Measurements from ENCODE around the gene RHOF. TPM values are rescaled to one million over a fixed set of nuclear protein-coding genes. Genes with fewer than 3 reads are reported as not detected.

RHOF gene
- total and polyA plus RNA-seq, 2 of the 13 experiments (the other 11 are each of a cell fraction or from before 2014, with no cell fraction given), result 14.6 to 32.2 TPM

DNA sequence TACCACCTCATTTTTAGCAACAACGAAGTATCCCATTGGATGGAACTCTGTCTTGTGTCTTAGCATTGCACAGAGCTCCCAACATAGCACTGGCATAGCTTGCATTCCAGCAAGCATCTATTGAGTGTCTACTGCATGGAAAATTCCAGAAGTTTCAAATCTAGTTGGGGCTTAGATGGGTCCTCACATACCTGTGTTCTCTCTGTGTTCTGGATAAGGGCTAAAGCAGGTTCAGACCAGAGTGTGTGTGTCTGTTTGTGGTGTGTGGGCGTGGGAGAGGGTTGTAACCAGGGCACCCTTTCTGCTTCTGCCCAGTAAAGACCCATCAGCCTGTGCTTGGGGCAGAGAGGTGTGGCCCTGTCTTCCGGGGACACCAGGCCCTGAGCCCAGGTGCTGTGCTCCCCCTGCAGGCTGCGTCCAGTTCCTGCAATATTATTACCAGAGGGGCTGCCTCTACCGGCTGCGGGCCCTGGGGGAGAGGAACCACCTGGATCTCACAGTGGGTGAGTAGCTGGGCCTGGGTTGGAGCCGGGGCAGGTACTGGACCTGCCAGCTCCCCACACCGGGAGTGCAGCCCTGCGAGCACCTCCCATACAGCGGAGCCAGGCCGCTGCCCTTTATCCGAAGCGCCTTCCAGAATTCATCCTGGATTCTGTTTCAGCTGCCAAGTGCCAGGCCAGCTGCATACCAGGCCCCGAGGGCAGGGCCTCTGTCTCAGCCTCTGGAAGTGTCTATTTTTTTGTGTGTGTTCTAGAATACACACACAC, 20.3 kb downstream of the RHOF start (continued):
- no peak for TF ChIP-seq KMT2B (CRISPR knock-in tag; IDR thresholded peaks at IDR 0.05)
- TF ChIP-seq ZNF260 (CRISPR knock-in tag; IDR thresholded peaks at IDR 0.05; ENCODE audit: borderline replicate concordance, low read depth), result no peak
- TF ChIP-seq KLF13 (CRISPR knock-in tag; IDR thresholded peaks at IDR 0.05), result no peak
- TF ChIP-seq FOXC1 (CRISPR knock-in tag; IDR thresholded peaks at IDR 0.05; ENCODE audit: borderline replicate concordance), result no peak
- TF ChIP-seq MTF1 (CRISPR knock-in tag; IDR thresholded peaks at IDR 0.05), result no peak
- peak; percentile 98 for TF ChIP-seq STAG1 (CRISPR knock-in tag; IDR thresholded peaks at IDR 0.05)
- peak; percentile 32; the same call in 1 of the 2 replicates for TF ChIP-seq FOSL2 (CRISPR knock-in tag; IDR thresholded peaks at IDR 0.05)
- TF ChIP-seq, protein P1, sequence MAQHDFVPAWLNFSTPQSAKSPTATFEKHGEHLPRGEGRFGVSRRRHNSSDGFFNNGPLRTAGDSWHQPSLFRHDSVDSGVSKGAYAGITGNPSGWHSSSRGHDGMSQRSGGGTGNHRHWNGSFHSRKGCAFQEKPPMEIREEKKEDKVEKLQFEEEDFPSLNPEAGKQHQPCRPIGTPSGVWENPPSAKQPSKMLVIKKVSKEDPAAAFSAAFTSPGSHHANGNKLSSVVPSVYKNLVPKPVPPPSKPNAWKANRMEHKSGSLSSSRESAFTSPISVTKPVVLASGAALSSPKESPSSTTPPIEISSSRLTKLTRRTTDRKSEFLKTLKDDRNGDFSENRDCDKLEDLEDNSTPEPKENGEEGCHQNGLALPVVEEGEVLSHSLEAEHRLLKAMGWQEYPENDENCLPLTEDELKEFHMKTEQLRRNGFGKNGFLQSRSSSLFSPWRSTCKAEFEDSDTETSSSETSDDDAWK (CRISPR knock-in tag; IDR thresholded peaks at IDR 0.05), result no peak
- no peak for TF ChIP-seq KDM4B (CRISPR knock-in tag; IDR thresholded peaks at IDR 0.05)
- TF ChIP-seq, protein P2, sequence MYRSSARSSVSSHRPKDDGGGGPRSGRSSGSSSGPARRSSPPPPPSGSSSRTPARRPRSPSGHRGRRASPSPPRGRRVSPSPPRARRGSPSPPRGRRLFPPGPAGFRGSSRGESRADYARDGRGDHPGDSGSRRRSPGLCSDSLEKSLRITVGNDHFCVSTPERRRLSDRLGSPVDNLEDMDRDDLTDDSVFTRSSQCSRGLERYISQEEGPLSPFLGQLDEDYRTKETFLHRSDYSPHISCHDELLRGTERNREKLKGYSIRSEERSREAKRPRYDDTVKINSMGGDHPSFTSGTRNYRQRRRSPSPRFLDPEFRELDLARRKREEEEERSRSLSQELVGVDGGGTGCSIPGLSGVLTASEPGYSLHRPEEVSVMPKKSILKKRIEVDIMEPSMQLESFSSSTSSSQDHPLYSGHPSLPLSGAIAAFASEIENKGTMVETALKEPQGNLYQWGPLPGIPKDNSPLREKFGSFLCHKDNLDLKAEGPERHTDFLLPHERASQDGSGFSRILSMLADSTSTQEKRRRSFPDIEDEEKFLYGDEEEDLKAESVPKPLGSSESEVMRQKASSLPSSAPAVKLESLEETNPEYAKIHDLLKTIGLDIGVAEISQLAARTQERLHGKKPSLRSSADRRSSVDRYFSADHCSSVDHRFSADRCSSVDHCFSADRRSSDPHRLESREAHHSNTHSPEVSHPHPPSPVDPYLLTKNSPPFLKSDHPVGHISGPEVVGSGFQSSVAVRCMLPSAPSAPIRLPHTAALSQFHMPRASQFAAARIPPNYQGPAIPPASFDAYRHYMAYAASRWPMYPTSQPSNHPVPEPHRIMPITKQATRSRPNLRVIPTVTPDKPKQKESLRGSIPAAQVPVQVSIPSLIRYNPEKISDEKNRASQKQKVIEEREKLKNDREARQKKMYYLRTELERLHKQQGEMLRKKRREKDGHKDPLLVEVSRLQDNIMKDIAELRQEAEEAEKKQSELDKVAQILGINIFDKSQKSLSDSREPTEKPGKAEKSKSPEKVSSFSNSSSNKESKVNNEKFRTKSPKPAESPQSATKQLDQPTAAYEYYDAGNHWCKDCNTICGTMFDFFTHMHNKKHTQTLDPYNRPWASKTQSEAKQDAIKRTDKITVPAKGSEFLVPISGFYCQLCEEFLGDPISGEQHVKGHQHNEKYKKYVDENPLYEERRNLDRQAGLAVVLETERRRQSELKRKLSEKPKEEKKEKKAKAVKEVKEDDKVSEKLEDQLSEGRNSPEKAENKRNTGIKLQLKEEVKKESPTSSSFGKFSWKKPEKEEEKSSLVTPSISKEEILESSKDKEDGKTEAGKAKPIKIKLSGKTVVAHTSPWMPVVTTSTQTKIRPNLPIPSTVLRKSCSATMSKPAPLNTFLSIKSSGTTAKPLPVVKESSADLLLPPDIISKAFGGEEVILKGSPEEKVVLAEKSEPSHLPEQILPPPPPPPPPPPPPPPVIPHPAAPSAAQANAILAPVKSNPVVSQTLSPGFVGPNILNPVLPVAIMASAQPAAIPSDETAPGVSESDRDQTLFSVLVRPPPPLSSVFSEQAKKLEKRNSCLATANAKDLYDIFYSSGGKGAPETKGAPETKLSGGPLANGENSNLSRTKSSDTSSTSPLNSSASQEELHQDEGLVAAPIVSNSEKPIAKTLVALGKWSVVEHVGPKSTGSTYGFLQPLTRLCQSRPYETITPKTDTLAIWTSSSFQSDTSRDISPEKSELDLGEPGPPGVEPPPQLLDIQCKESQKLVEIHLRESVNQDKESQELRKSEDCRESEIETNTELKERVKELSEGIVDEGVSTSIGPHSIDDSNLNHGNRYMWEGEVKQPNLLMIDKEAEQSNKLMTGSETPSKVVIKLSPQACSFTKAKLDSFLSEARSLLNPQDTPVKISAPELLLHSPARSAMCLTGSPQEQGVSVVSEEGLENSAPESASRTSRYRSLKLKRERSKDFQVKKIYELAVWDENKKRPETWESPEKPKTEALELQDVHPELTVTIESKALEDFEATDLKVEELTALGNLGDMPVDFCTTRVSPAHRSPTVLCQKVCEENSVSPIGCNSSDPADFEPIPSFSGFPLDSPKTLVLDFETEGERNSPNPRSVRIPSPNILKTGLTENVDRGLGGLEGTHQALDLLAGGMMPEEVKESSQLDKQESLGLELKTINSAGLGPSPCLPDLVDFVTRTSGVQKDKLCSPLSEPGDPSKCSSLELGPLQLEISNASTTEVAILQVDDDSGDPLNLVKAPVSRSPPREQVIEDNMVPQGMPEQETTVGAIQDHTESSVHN (CRISPR knock-in tag; IDR thresholded peaks at IDR 0.05), result no peak
- TF ChIP-seq MXI1 (IDR thresholded peaks at IDR 0.05; ENCODE audit: borderline replicate concordance, low read depth, low read length), result peak; percentile 32; the same call in 1 of the 3 replicates
- no peak for TF ChIP-seq SIX4 (CRISPR knock-in tag; IDR thresholded peaks at IDR 0.05)

Measured in HepG2 (cell line).